Prostate gland (tissue), 2 donors: ENCODE results near the gene ANTXRL. TPM values are rescaled to one million over a fixed set of nuclear protein-coding genes. Genes with fewer than 3 reads are reported as not detected.
"Not testable (repeated sequence)": the region's sequence is repeated elsewhere in the genome, so short reads cannot be mapped to it uniquely, and the experiment has no call there.

Experiments
- DNase-seq: peaks from one replicate; pipeline ENCODE4 v3.0.0-alpha.2; 2019; ENCODE audit warnings: low spot score
- H3K27ac ChIP-seq, 2 donors: fragments of 200-600 bp; sonication (generic); 2 replicates each; pipeline ENCODE4 v1.5.1; 2017 to 2019
- H3K27me3 ChIP-seq: fragments of 200-600 bp; sonication (generic); replicated peaks from 2 replicates; pipeline ENCODE4 v1.5.1; 2019; ENCODE audit not compliant: insufficient read depth
- H3K36me3 ChIP-seq, 2 donors: fragments of 200-600 bp; sonication (generic); 1 replicate in 1 of 2; 2 replicates in 1 of 2; pipeline versions ENCODE4 v1.5.1 to v1.8.1; 2017 to 2019
- H3K4me1 ChIP-seq: fragments of 200-600 bp; sonication (generic); replicated peaks from 2 replicates; pipeline ENCODE4 v1.5.1; 2019
- H3K4me3 ChIP-seq, 2 donors: fragments of 200-600 bp; sonication (generic); 2 replicates each; pipeline ENCODE4 v1.5.1; 2017 to 2019
- H3K9me3 ChIP-seq: fragments of 200-600 bp; sonication (generic); 2 replicates; pipeline ENCODE4 v1.5.1; 2017
- POLR2A ChIP-seq: fragments of 450-650 bp; IDR thresholded peaks from one replicate; pipeline ENCODE4 v1.6.1; 2016; ENCODE audit warnings: antibody characterized with exemption, mild to moderate bottlenecking
- POLR2AphosphoS5 ChIP-seq: sonication (generic); formaldehyde crosslinking; IDR thresholded peaks from one replicate; pipeline ENCODE4 v1.6.1; 2017; ENCODE audit warnings: antibody characterized with exemption
- WGBS: methylation state at CpG from one replicate; pipeline ENCODE4 v1.1.5; 2018; 5-methylcytosine and 5-hydroxymethylcytosine counted together
- intact Hi-C: fragments of 100-400 bp; cut with DNase I; formaldehyde crosslinking; loops from one replicate; pipeline ENCODE4 v1.14.2; 2022
- total RNA-seq, 2 donors: library from RNA; depleted of rRNA; stranded (reverse); fragments of >200 nt; gene quantifications; one replicate each; pipeline ENCODE4 v1.1.0, GENCODE V29; 2016
- TF ChIP-seq, protein P1 (sequence below), 4 experiments: fragments of 200-600 bp in 2 of 4; fragments of 450-650 bp in 2 of 4; sonication (generic) in 2 of 4; IDR thresholded peaks; 1 replicate in 3 of 4; 2 replicates in 1 of 4; pipeline ENCODE4 v1.5.1; 2016 to 2019; ENCODE audit warnings: antibody characterized with exemption in 4 of 4, mild to moderate bottlenecking in 2 of 4, moderate library complexity in 2 of 4

ANTXRL gene
- total RNA-seq, 2 donors from 2014 or later, result 3.4 TPM; not detected in 1

DNA sequence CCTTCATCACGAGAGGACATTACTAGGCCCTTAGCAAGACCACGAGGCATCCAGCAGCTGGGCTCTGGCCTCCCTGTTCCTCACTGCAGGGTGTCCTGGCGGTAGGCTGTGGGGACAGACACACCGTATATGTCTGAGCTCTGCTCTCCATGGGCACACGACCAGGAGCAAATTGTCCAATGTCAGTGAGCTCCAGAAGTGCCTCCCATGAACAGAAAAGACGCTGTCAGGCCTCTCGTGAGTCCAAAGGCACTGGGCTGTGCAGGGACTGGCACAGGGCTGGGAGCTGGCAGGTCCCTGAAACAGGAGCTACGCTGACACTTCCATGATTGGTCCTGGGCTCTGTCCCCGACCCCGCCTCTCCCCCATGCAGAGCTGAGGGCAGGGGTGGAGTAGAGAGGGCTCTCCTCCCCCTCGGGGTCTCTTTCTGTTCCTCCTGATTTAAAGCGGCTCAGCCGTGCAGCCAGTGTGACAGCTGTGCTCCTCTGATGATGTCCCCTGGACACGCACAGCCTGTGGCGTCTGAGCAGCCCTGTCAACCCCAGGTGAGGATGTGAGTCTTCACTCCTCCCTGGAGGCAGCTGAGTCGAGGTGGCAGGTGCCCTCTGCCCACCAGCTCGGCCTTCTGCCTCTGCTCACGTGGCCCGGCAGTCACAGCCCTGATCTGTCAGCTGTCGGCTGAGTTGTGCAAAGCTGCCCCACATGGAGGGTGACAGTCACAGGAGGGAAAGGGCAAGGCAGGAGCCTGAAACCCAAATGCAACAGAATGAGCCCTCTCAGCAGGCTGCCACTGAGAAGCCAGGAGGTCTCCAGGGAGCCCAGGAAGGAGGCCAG is 13.0 kb downstream of the ANTXRL start:
- no peak overlapping the region for H3K27ac ChIP-seq
- no peak for DNase-seq
- H3K27me3 ChIP-seq, result no peaks in the 10 kb centered on the region
- TF ChIP-seq, protein P1, sequence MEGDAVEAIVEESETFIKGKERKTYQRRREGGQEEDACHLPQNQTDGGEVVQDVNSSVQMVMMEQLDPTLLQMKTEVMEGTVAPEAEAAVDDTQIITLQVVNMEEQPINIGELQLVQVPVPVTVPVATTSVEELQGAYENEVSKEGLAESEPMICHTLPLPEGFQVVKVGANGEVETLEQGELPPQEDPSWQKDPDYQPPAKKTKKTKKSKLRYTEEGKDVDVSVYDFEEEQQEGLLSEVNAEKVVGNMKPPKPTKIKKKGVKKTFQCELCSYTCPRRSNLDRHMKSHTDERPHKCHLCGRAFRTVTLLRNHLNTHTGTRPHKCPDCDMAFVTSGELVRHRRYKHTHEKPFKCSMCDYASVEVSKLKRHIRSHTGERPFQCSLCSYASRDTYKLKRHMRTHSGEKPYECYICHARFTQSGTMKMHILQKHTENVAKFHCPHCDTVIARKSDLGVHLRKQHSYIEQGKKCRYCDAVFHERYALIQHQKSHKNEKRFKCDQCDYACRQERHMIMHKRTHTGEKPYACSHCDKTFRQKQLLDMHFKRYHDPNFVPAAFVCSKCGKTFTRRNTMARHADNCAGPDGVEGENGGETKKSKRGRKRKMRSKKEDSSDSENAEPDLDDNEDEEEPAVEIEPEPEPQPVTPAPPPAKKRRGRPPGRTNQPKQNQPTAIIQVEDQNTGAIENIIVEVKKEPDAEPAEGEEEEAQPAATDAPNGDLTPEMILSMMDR (IDR thresholded peaks at IDR 0.05), result no peak
- intact Hi-C loops, result no loop called here
- H3K9me3 ChIP-seq, result no peaks in the 10 kb centered on the region
- no peaks in the 10 kb centered on the region for H3K4me1 ChIP-seq
- 56% methylated on average over 19 of the region's 20 CpGs for WGBS
- no peaks in the 10 kb centered on the region for H3K36me3 ChIP-seq
- H3K4me3 ChIP-seq, result no peak overlapping the region

DNA sequence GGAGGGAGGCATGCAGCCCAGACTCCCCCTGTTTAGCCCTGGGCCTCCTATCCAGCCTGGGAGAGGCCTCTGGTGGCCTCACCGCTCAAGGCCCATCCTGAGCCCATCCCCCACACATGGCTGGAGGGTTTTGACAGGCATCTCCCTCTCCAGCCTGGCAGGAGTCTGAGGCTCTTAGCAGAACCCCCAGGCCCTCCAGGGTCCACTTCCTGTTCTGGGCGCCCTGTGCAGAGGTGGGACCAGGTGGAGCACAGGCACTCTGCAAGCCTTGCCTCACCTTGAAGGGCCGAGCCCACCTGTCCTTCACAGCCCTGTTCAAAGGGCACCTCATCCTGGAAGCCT is 13.5 kb downstream of the ANTXRL start:
- WGBS, result 87% methylated on average over 3 of the region's 3 CpGs
- H3K36me3 ChIP-seq, DNase-seq, H3K27ac ChIP-seq, H3K9me3 ChIP-seq, H3K4me3 ChIP-seq, H3K27me3 ChIP-seq, H3K4me1 ChIP-seq, intact Hi-C loops: not testable (repeated sequence)

DNA sequence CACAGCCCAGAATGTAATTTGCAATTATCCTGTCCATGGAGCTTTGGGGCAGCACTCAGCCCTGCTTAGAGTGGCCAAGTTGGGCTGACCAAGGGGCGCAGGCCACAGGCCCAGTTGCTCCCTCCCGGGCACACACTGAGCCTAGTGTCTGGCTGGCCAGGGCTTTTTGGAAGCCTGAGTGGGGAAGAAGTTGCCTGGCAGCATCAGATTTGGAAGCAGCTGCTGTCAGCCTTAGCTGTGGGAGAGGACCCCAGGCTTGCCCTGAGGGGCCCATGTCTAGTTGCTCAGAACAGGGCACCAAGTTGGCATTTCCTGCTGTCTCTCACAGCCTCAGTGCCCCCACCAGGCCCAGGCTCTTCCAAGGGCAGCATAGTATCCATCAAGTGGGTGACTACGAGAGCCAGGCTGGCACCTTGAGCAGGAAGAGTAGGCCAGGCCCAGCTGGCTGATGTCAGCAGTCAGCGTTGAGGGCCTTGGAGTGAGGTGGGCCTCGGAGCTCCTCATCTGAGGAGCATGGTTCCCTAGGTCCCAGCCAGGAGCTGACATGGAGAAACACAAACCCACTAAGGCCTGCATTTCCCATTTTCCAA is 14.4 kb downstream of the ANTXRL start:
- intact Hi-C loops, result no loop called here
- DNase-seq, result no peak
- Histone ChIP-seq H3K4me1 (no peaks in the 10 kb centered on the region), H3K4me3 (no peak overlapping the region), H3K9me3 (no peaks in the 10 kb centered on the region), H3K27ac (no peak overlapping the region), H3K36me3 (no peaks in the 10 kb centered on the region), H3K27me3 (no peaks in the 10 kb centered on the region)
- WGBS, result 96% methylated on average over 5 of the region's 5 CpGs
- TF ChIP-seq POLR2A (no peak), POLR2AphosphoS5 (no peak)
- TF ChIP-seq, protein P1 (IDR thresholded peaks at IDR 0.05), result no peak

DNA sequence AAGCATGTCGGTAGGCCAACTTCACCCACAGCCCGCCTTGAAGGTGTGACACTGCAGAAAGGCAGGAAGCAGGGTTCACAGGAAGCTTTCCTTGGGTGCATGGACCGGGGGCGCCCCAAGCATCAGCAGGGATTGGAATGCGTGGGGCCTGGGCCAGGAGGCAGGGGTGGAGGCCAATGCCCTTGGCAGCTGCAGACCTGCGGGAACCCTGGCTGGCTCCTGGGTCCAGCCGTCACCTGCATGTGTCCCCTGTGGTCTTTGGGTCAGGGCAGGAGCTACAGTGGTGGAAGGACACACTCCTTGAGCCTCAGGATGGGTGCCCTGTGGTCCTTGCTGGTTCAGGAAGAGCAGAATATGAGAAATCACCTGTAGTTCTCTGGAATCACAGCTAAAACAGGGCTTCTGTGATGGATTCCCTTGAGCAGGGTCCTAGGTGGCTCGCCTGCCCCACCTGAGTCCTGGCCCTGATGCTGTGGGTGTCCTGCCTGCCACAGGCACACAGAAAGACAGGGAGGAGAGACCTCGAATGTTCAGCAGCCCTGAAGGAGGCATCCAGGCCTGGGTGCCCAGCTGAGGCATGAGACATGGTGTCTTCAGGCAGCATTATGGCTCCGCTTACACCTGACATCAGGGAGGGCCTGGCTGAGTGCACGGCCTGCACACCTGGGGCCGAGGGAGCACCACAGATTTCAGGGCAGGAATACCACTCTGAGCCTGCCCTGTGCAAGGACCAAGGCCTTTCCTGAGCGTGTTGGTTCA is 15.1 kb downstream of the ANTXRL start:
- H3K4me3 ChIP-seq, result no peak overlapping the region
- TF ChIP-seq POLR2A (no peak), POLR2AphosphoS5 (no peak)
- TF ChIP-seq, protein P1 (IDR thresholded peaks at IDR 0.05), result no peak
- H3K4me1 ChIP-seq, result no peaks in the 10 kb centered on the region
- H3K27me3 ChIP-seq, result no peaks in the 10 kb centered on the region
- WGBS, result 79% methylated on average over 13 of the region's 13 CpGs
- no peaks in the 10 kb centered on the region for H3K36me3 ChIP-seq
- intact Hi-C loops, result no loop called here
- H3K9me3 ChIP-seq, result no peaks in the 10 kb centered on the region
- H3K27ac ChIP-seq, result no peak overlapping the region
- DNase-seq, result no peak

DNA sequence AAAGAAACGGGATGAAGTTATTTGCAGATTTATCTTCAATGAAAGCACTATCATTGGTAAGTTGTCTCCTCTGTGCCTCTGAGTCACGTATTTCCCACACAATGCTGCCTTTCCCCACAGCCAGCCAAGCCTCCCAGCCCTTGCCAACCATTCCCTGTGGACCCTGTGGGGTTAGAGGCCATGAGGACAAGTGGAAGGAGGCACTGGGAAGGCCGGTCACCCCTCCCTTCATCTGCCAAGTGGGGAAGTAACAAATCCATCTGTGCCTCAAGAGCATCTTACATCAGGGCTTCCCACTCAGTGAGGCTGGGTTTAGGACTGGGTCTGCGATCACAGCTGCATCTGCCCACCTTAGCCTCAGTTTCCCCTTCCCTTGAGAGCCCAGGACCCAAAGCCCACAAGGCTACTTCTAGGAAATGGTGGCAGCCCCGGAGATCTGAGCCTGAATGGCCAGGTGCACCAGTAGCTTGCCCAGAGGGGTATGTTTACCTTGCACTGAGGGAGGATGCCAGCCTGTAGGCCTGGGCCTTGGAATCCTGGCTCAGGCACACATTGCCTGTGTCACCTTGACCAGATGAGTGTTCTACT is 16.1 kb downstream of the ANTXRL start:
- H3K4me1 ChIP-seq, H3K27me3 ChIP-seq, H3K9me3 ChIP-seq, H3K4me3 ChIP-seq, H3K27ac ChIP-seq, H3K36me3 ChIP-seq, DNase-seq, intact Hi-C loops: not testable (repeated sequence)
- 99% methylated on average over 5 of the region's 5 CpGs for WGBS
